Ishikawa (cell line): Measurements from ENCODE around the gene CFAP20DC.

Source experiments
- CEBPB ChIP-seq: IDR thresholded peaks from 2 replicates; pipeline ENCODE4 v1.6.1; 2012
- CREB1 ChIP-seq: IDR thresholded peaks from 2 replicates; pipeline ENCODE4 v1.6.1; 2012; ENCODE audit warnings: low read depth
- EGR1 ChIP-seq: IDR thresholded peaks from 2 replicates; pipeline ENCODE4 v1.6.1; 2012
- EP300 ChIP-seq: IDR thresholded peaks from 2 replicates; pipeline ENCODE4 v1.6.1; 2012; ENCODE audit warnings: borderline replicate concordance
- FOXM1 ChIP-seq: IDR thresholded peaks from 2 replicates; pipeline ENCODE4 v1.6.1; 2012; ENCODE audit warnings: low read depth, borderline replicate concordance
- NFIC ChIP-seq: IDR thresholded peaks from 2 replicates; pipeline ENCODE4 v1.6.1; 2012
- RAD21 ChIP-seq: IDR thresholded peaks from 2 replicates; pipeline ENCODE4 v1.6.1; 2012; ENCODE audit warnings: low read depth
- TAF1 ChIP-seq: IDR thresholded peaks from 2 replicates; pipeline ENCODE4 v1.6.1; 2012; ENCODE audit warnings: low read depth, mild to moderate bottlenecking
- TCF12 ChIP-seq: IDR thresholded peaks from 2 replicates; pipeline ENCODE4 v1.6.1; 2012; ENCODE audit warnings: low read depth
- TEAD4 ChIP-seq: IDR thresholded peaks from 2 replicates; pipeline ENCODE4 v1.6.1; 2012
- YY1 ChIP-seq: IDR thresholded peaks from 2 replicates; pipeline ENCODE4 v1.6.1; 2012; ENCODE audit warnings: low read depth
- ZBTB7A ChIP-seq: IDR thresholded peaks from 2 replicates; pipeline ENCODE4 v1.6.1; 2012; ENCODE audit warnings: low read depth
- TF ChIP-seq, protein P1 (sequence below): IDR thresholded peaks from 2 replicates; pipeline ENCODE4 v1.6.1; 2012
- TF ChIP-seq, protein P2 (sequence below): IDR thresholded peaks from 2 replicates; pipeline ENCODE4 v1.6.1; 2012; ENCODE audit warnings: low read depth, mild to moderate bottlenecking
- TF ChIP-seq, protein P3 (sequence below): IDR thresholded peaks from 2 replicates; pipeline ENCODE4 v1.6.1; 2012

CFAP20DC gene

DNA sequence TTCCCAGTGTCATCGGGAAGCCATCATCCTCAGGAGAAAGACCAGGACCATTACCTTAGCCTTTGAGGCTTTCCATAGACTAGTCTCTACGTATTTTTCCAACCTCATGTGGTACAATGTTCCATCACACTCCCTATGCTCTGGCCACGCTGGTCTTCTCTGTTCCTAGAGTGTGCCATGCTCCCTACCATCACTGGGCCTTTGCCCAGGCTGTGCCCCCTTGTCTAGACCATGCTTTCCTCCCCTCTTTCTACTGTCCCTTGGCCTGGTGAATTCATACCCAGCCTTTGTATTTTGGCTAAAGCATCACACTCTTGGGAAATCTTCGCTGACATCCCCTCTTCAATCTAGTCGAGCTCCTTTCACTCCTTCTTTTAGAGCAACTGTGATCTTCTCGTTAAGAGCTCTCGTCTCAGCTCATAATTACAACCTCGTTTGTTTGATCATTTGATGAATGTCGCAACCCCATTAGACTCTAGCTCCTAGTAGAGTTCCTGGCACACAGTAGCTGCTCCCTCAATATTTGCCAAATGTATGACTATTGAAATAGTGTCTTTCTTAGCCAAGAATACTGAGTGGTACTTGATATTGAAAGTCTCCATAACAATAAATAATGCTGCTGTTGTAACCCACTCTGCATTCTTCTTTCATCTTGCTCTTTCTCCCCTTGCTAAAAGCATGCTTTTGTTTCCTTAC is 283.1 kb downstream of the CFAP20DC start:
- TF ChIP-seq EP300 (no peak), EGR1 (no peak), TAF1 (no peak), CEBPB (no peak), NFIC (no peak)
- TF ChIP-seq, protein P1, sequence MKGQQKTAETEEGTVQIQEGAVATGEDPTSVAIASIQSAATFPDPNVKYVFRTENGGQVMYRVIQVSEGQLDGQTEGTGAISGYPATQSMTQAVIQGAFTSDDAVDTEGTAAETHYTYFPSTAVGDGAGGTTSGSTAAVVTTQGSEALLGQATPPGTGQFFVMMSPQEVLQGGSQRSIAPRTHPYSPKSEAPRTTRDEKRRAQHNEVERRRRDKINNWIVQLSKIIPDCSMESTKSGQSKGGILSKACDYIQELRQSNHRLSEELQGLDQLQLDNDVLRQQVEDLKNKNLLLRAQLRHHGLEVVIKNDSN, result no peak

- TF ChIP-seq TCF12, result no peak
- no peak for TF ChIP-seq EP300
- TF ChIP-seq, protein P2, sequence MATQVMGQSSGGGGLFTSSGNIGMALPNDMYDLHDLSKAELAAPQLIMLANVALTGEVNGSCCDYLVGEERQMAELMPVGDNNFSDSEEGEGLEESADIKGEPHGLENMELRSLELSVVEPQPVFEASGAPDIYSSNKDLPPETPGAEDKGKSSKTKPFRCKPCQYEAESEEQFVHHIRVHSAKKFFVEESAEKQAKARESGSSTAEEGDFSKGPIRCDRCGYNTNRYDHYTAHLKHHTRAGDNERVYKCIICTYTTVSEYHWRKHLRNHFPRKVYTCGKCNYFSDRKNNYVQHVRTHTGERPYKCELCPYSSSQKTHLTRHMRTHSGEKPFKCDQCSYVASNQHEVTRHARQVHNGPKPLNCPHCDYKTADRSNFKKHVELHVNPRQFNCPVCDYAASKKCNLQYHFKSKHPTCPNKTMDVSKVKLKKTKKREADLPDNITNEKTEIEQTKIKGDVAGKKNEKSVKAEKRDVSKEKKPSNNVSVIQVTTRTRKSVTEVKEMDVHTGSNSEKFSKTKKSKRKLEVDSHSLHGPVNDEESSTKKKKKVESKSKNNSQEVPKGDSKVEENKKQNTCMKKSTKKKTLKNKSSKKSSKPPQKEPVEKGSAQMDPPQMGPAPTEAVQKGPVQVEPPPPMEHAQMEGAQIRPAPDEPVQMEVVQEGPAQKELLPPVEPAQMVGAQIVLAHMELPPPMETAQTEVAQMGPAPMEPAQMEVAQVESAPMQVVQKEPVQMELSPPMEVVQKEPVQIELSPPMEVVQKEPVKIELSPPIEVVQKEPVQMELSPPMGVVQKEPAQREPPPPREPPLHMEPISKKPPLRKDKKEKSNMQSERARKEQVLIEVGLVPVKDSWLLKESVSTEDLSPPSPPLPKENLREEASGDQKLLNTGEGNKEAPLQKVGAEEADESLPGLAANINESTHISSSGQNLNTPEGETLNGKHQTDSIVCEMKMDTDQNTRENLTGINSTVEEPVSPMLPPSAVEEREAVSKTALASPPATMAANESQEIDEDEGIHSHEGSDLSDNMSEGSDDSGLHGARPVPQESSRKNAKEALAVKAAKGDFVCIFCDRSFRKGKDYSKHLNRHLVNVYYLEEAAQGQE, result no peak
- TF ChIP-seq TEAD4, result no peak
- TF ChIP-seq, protein P1, result no peak
- no peak for TF ChIP-seq FOXM1
- no peak for TF ChIP-seq NFIC
- TF ChIP-seq YY1, result no peak
These were observed 294.7 kb downstream of the CFAP20DC start for GRCh38 chr3:58755150-58755549.

DNA sequence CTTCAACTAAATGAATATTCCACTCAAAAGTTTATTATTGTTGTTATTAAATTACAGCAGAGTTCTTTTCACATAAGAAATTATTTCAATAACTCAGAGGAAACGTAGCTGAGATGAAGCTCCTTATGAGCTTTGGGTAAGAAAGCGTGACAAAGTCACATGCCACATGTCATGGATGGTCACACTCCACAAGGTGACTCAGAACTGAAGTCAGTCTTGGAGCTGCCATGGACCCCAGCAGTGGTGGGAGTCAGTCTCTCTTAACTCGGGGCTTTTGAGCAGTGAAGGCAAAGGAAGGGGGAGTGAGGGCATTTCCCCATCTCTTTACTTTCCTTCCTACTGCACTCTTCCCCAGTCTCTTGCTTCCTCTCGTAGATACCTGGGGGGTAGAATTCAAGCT is 295.8 kb downstream of the CFAP20DC start:
- TF ChIP-seq, protein P1, result no peak
- TF ChIP-seq EP300 (no peak), ZBTB7A (no peak), NFIC (no peak), FOXM1 (no peak), TEAD4 (no peak), YY1 (no peak), CREB1 (no peak), EGR1 (no peak), TAF1 (no peak), TCF12 (no peak), RAD21 (no peak), CEBPB (no peak)
- TF ChIP-seq, protein P2, result no peak
- TF ChIP-seq, protein P3, sequence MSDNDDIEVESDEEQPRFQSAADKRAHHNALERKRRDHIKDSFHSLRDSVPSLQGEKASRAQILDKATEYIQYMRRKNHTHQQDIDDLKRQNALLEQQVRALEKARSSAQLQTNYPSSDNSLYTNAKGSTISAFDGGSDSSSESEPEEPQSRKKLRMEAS, result no peak

GRCh38 chr3:58751882-58752567 is 297.8 kb downstream of the CFAP20DC start:
- TF ChIP-seq EP300 (no peak), TEAD4 (no peak), ZBTB7A (no peak), TCF12 (no peak), FOXM1 (no peak), NFIC (no peak)
- TF ChIP-seq, protein P3, result no peak

DNA sequence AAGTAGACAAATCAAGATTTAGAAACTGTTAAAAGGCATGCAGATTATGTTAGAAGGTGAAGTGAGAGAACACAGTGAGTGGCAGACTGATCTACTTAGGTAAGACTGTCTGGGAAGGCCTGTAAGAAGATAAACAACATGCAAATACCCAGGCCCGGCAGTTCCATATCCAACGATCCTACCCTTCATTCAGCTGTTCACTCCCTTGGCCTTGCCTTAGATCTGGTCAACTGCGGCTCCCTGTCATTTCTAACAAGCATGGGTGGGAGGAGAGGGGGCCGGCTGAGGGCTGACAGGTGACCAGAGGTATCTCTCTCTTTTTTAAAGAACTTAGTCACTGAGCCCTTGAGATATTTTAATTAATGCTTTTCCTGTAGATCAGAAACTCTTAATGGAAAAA is 298.6 kb downstream of the CFAP20DC start:
- TF ChIP-seq, protein P2, result no peak
